ENCODE measurements around the gene JCAD. TPM values are rescaled to one million over a fixed set of nuclear protein-coding genes. Genes with fewer than 3 reads are reported as not detected.

JCAD gene
- total RNA-seq, 4 donors from 2014 or later = 2.6 to 10.1 (median 6.8) TPM

DNA sequence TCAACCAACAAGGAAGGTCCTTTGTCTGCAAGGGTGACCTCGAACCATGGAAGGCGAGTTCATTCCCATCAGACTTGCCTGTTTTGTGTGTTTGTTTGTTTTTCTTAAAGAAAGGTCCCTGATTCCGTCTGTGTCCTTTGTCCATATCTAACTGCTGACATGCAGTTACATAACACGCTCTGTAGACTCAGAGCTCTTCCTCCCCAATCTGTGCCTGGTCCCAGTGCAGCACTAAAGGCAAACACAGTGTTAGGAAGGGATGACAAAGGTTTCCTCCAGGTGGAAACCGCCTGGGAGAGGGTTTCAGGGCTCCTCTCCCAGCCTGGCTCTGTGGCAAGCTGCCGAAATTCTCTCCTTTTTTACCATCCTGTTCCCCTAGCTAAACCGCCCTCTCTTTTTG, 13.4 kb downstream of the JCAD start:
- Histone ChIP-seq H3K27me3 (no peaks in the 10 kb centered on the region), H3K36me3 (peaks cover 10% of the 10 kb centered on the region), H3K4me3 (no peak overlapping the region), H3K9me3 (no peaks in the 10 kb centered on the region), H3K4me1 (no peaks in the 10 kb centered on the region), H3K27ac (no peak overlapping the region)
- TF ChIP-seq EP300 (IDR thresholded peaks at IDR 0.05) (no peak), POLR2AphosphoS5 (IDR thresholded peaks at IDR 0.05) (no peak), POLR2A (IDR thresholded peaks at IDR 0.05) (no peak)
- TF ChIP-seq, protein P1, sequence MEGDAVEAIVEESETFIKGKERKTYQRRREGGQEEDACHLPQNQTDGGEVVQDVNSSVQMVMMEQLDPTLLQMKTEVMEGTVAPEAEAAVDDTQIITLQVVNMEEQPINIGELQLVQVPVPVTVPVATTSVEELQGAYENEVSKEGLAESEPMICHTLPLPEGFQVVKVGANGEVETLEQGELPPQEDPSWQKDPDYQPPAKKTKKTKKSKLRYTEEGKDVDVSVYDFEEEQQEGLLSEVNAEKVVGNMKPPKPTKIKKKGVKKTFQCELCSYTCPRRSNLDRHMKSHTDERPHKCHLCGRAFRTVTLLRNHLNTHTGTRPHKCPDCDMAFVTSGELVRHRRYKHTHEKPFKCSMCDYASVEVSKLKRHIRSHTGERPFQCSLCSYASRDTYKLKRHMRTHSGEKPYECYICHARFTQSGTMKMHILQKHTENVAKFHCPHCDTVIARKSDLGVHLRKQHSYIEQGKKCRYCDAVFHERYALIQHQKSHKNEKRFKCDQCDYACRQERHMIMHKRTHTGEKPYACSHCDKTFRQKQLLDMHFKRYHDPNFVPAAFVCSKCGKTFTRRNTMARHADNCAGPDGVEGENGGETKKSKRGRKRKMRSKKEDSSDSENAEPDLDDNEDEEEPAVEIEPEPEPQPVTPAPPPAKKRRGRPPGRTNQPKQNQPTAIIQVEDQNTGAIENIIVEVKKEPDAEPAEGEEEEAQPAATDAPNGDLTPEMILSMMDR (IDR thresholded peaks at IDR 0.05) = no peak
- WGBS = 86% methylated on average over 7 of the region's 7 CpGs
- no peak for DNase-seq (ENCODE audit: low spot score in 2 of 2)

DNA sequence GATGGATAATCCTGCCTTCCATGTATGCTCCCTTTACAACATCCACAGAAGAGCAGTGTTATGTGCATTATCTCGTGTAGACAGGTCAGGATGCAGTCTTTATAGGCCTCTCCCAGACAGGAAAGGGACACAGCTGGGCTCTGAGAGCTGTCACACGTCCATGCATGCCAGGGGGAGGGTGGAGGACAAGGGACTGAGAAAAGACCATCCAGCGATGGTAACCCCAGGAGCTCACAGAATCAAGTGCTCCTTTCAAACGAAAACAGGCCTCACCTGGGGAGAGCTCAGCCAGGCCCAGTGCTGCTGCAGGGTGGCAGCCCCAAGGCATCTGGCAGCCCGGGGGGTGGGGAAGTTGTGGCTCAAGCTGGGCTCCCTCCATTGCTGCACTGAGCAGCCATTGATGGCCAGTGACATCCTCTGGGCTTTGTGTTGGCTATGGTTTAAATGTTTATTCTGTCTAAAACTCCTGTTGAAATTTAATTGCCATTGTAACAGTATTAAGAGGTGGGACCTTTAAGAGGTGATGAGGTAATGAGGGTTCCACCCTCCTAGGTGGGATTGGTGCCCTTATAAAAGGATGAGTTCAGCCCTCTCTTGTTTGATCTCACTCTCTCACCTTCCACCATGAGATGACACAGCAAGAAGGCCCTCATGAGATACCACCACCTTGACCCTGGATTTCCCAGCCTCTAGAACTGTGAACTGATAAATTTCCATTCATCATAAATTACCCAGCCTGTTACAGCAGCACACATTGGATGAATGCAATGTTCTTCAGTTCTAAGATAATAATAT, 15.7 kb downstream of the JCAD start:
- Histone ChIP-seq H3K27me3 (no peaks in the 10 kb centered on the region), H3K36me3 (peaks cover 10% of the 10 kb centered on the region), H3K27ac (no peak overlapping the region), H3K4me3 (no peak overlapping the region), H3K9me3 (no peaks in the 10 kb centered on the region), H3K4me1 (no peaks in the 10 kb centered on the region)
- TF ChIP-seq, protein P1 (IDR thresholded peaks at IDR 0.05) = no peak
- no peak for TF ChIP-seq POLR2AphosphoS5 (IDR thresholded peaks at IDR 0.05)
- no peak for TF ChIP-seq POLR2A (IDR thresholded peaks at IDR 0.05)
- TF ChIP-seq EP300 (IDR thresholded peaks at IDR 0.05) = no peak
- no peak for DNase-seq (ENCODE audit: low spot score in 2 of 2)
- 80% methylated on average over 5 of the region's 5 CpGs for WGBS

DNA sequence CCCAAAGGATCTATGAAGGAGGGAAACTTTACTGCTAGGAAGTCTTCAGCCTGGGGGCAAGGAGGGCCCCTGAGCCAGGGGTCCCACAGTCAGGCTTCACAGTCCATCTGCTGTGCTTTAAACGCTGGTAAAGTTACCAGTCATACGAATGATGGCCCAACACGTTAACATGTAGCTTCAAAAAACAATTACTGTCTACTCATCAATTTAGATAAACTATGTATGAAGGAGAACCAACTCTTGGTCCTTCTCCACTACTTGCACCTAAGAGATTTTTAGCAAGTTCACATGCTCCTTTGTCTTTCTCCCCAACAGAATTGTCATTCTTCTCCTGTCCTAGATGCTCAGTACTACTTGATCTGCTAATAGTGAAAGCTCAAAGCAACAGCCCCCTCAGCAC, 16.6 kb downstream of the JCAD start:
- Histone ChIP-seq H3K27me3 (no peaks in the 10 kb centered on the region), H3K4me1 (no peaks in the 10 kb centered on the region), H3K27ac (no peak overlapping the region), H3K36me3 (peaks cover 10% of the 10 kb centered on the region), H3K4me3 (no peak overlapping the region), H3K9me3 (no peaks in the 10 kb centered on the region)
- 94% methylated on average over 3 of the region's 3 CpGs for WGBS
- no peak for DNase-seq (ENCODE audit: low spot score in 2 of 2)
- no peak for TF ChIP-seq EP300 (IDR thresholded peaks at IDR 0.05)

DNA sequence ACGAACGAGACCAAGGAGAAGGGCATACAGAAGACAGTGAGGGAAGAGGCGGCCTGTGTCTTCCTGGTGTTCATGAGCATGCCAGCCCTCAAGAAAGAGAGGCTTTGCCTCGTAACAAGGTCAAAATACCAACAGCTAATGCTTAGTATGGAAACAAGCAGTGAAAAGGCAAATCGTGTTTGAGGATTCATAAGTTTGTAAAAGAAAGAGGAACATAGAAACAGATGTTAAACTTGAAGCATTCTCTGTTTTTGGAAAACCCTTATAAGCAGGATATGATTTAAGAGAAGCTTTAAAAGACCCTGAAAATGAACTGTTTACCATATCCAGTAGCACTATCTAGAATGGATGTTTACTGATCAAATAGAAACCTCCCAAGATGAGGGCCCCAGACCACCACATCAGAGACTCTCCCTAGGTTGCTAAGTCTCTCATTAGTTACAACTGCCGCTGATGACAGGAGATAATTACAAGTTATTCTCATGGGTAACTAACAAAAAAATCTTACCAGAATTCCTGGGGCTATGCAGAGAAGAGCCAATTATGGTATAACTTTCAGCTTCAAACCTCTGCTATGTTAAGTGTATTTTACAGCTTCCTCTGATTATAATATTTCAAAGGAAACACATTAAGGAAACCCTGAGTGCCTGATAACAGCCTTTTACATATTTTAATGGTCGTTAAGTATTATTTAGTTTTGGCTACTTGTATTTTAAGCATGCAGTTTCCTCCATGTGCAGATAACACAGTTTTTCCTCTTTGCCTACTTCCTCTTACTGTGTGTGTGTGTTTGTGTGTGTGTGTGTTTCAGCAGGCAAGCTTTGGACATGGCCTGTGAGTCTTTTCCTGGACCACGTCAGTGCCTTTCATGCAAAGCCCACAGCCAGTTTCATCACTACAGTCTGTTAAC, 17.9 kb downstream of the JCAD start:
- no peaks in the 10 kb centered on the region for H3K9me3 ChIP-seq
- WGBS = 66% methylated on average over 8 of the region's 8 CpGs

DNA sequence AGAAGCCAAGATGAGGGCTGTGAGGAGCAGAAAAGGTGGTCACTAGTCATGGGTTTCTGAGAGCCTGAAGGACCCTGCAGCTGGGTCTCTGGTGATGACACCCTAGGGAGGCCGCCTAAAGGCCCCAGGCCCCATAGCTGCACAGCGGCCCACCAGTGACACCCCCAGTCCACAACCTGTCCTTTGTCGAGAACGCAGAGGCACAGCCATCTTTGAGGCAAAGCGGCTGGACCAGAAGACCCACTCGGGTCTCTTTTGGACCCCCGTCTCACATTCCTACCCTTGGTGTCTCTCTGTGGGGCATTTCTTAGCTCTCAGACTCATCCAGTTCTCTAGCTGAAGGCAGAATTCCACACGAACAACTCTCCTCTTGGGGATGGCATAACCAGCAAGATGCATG, 18.8 kb downstream of the JCAD start:
- no peak for TF ChIP-seq POLR2AphosphoS5 (IDR thresholded peaks at IDR 0.05)
- no peak for TF ChIP-seq EP300 (IDR thresholded peaks at IDR 0.05)
- TF ChIP-seq POLR2A (IDR thresholded peaks at IDR 0.05) = no peak
- TF ChIP-seq, protein P1 (IDR thresholded peaks at IDR 0.05) = no peak
- 85% methylated on average over 8 of the region's 8 CpGs for WGBS
- no peaks in the 10 kb centered on the region for H3K4me1 ChIP-seq
- no peaks in the 10 kb centered on the region for H3K27me3 ChIP-seq
- no peak overlapping the region for H3K4me3 ChIP-seq
- H3K36me3 ChIP-seq = peaks cover 3% of the 10 kb centered on the region
- no peaks in the 10 kb centered on the region for H3K9me3 ChIP-seq
- no peak overlapping the region for H3K27ac ChIP-seq
- DNase-seq (ENCODE audit: low spot score in 2 of 2) = no peak

More for the DNA sequence above, 17.9 kb downstream of the JCAD start:
- Histone ChIP-seq H3K27ac (no peak overlapping the region), H3K27me3 (no peaks in the 10 kb centered on the region), H3K36me3 (peaks cover 6% of the 10 kb centered on the region), H3K4me1 (no peaks in the 10 kb centered on the region), H3K4me3 (no peak overlapping the region)
- TF ChIP-seq, protein P1 (IDR thresholded peaks at IDR 0.05) = no peak
- TF ChIP-seq EP300 (IDR thresholded peaks at IDR 0.05) (no peak), POLR2A (IDR thresholded peaks at IDR 0.05) (no peak), POLR2AphosphoS5 (IDR thresholded peaks at IDR 0.05) (no peak)
- no peak for DNase-seq (ENCODE audit: low spot score in 2 of 2)

All from suprapubic skin (tissue), 4 donors.